GM12875 (cell line): ENCODE results near the gene TMEM260.
A peak's percentile ranks its signal among the peaks of the same experiment; 100 is the strongest.

Source experiments
- H3K4me3 ChIP-seq: one replicate; pipeline ENCODE4 v1.5.1; 2011; ENCODE audit warnings: low read depth, low read length, control low read depth
- CTCF ChIP-seq: IDR thresholded peaks from 2 replicates; pipeline ENCODE4 v1.5.1; 2011; ENCODE audit warnings: low read depth, mild to moderate bottlenecking, control low read depth, inconsistent platforms, low read length, moderate library complexity, borderline replicate concordance; ENCODE audit not compliant: insufficient read depth

TMEM260 gene

GRCh38 chr14:56554301-56554700 lies 25.3 kb upstream of the TMEM260 start:
- H3K4me3 ChIP-seq = no peak overlapping the region
- TF ChIP-seq CTCF = no peak

DNA sequence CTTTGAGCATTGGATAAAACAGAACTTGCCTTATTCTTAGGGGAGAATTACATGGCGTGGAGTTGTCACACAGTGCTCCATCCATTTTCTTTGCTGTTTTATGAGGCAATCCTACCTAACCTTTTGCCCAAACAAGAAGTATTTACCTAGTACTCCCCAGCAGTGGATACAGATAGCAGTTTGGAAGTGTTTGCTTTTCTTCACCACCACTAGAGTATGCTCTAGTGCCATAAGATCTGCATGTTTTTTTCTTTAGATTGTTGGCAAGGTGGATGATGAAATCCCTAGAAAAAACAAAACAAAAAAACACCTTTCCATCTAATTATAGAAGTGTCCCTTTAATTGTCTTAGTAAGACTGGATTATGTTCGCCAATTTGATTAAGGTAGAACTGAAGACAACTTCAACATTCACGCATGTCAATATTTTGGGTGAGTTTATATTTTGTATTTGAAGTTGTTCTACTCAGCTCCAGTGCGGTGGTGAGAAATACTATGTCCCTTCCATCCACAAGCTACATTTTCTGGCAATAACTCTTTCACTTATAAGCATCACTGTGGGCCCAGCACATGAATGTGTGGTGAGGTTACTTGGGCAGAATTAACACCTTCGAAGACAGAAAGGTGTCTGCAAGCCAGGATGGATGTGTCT lies 23.6 kb upstream of the TMEM260 start:
- H3K4me3 ChIP-seq = no peak overlapping the region
- peak; percentile 43; the same call in 1 of the 2 replicates for TF ChIP-seq CTCF

GRCh38 chr14:56559182-56559581 lies 20.4 kb upstream of the TMEM260 start:
- TF ChIP-seq CTCF = no peak
- H3K4me3 ChIP-seq = no peak overlapping the region

DNA sequence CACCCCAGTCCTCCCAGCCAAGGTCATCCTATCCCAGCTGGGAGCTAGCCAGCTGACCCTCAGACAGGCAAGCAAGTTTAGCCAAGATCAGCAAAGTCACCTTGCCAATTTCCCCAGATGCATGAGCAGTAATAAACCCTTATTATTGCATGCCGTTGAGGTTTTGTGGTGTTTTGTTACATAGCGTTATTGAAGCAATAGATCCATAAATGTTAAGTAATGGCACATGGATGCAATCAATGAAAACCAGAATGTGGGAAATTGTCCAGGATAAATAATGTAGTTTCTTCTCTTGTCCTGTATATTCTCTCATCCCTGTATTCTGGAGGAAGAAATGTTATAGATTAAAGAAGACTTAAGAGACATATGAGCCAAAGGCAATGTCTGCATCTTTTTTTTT lies 18.0 kb upstream of the TMEM260 start:
- TF ChIP-seq CTCF = no peak
- H3K4me3 ChIP-seq = no peak overlapping the region

DNA sequence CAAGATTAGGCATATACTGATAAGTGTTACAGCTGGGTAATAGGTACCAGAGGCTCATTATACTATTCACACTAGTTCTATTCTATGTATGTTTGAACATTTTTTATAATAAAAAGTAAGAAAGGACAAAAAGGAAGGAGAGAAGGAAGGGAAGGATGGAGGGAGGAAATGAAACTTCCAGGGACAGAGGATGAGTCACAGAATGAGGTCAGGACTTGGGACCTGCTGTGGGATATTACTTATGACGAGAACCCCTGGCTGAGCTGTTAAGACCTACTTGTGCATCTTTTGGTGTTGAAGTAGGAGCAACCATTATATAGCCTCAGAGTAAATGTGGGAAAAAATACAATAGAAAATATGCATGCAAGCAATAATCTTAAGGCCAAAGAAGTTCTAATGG lies 16.7 kb upstream of the TMEM260 start:
- H3K4me3 ChIP-seq = no peak overlapping the region
- no peak for TF ChIP-seq CTCF

- no peak overlapping the region for H3K4me3 ChIP-seq
- TF ChIP-seq CTCF = no peak
Measured at GRCh38 chr14:56569174-56569573, 10.4 kb upstream of the TMEM260 start.

GRCh38 chr14:56570295-56570694 lies 9.3 kb upstream of the TMEM260 start:
- H3K4me3 ChIP-seq = no peak overlapping the region
- TF ChIP-seq CTCF = no peak
